H1 (cell line): ENCODE data around the gene WDR35.

Source experiments
- BACH1 ChIP-seq: IDR thresholded peaks from 2 replicates; pipeline ENCODE4 v1.6.1; 2012; ENCODE audit warnings: low read length, improper control_type of control experiment
- EP300 ChIP-seq, 2 experiments: IDR thresholded peaks; 1 replicate in 1 of 2; 2 replicates in 1 of 2; pipeline ENCODE4 v1.6.1; 2011 to 2012; ENCODE audit warnings: low read depth in 2 of 2, low read length in 2 of 2, mild to moderate bottlenecking in 2 of 2, borderline replicate concordance in 1 of 2, inconsistent platforms in 1 of 2, moderate library complexity in 1 of 2
- EZH2 ChIP-seq: fragments of 200-600 bp; sonication (generic); IDR thresholded peaks from 2 replicates; pipeline ENCODE4 v1.7.1; 2012; ENCODE audit warnings: low read depth, mild to moderate bottlenecking, moderate library complexity, low read length, inconsistent platforms; ENCODE audit not compliant: severe bottlenecking
- KDM1A ChIP-seq: fragments of 200-600, 300-600 bp; sonication (generic); IDR thresholded peaks from 2 replicates; pipeline ENCODE4 v1.7.1; 2016; ENCODE audit warnings: mild to moderate bottlenecking, low read length, borderline replicate concordance
- MAFK ChIP-seq: IDR thresholded peaks from 2 replicates; pipeline ENCODE4 v1.6.1; 2012; ENCODE audit warnings: low read depth, mild to moderate bottlenecking, improper control_type of control experiment, low read length
- POLR2AphosphoS5 ChIP-seq: IDR thresholded peaks from 2 replicates; pipeline ENCODE4 v1.6.1; 2011; ENCODE audit warnings: low read depth, low read length
- RFX5 ChIP-seq: IDR thresholded peaks from 2 replicates; pipeline ENCODE4 v1.6.1; 2011; ENCODE audit warnings: low read depth, low read length, improper control_type of control experiment, borderline replicate concordance
- SAP30 ChIP-seq: fragments of 300-600 bp; sonication (generic); IDR thresholded peaks from 2 replicates; pipeline ENCODE4 v1.7.1; 2012; ENCODE audit warnings: low read length, moderate library complexity, mild to moderate bottlenecking, inconsistent platforms; ENCODE audit not compliant: insufficient read depth, insufficient replicate concordance
- SIN3A ChIP-seq, 2 experiments: IDR thresholded peaks in 1 of 2; conservative IDR thresholded peaks in 1 of 2; 2 replicates each; pipeline ENCODE4 v1.6.1; 2011 to 2012; ENCODE audit warnings: low read length in 2 of 2, improper control_type of control experiment in 1 of 2, low read depth in 1 of 2, mild to moderate bottlenecking in 1 of 2
- TAF1 ChIP-seq: IDR thresholded peaks from 2 replicates; pipeline ENCODE4 v1.6.1; 2011; ENCODE audit warnings: mild to moderate bottlenecking, low read depth, low read length
- TBP ChIP-seq: IDR thresholded peaks from 2 replicates; pipeline ENCODE4 v1.6.1; 2011; ENCODE audit warnings: low read depth, low read length, improper control_type of control experiment
- YY1 ChIP-seq: IDR thresholded peaks from 2 replicates; pipeline ENCODE4 v1.6.1; 2011; ENCODE audit warnings: low read depth, mild to moderate bottlenecking, low read length
- TF ChIP-seq, protein P1 (sequence below), 3 experiments: IDR thresholded peaks; 1 replicate in 2 of 3; 2 replicates in 1 of 3; pipeline versions ENCODE4 v1.5.1 to v1.6.1; 2011; ENCODE audit warnings: low read length in 3 of 3, mild to moderate bottlenecking in 3 of 3, inconsistent platforms in 2 of 3, low read depth in 1 of 3, moderate library complexity in 1 of 3; ENCODE audit not compliant: insufficient read depth in 1 of 3; ENCODE audit errors: control extremely low read depth in 1 of 3
- TF ChIP-seq, protein P2 (sequence below): IDR thresholded peaks from 2 replicates; pipeline ENCODE4 v1.6.1; 2012; ENCODE audit warnings: inconsistent platforms

DNA sequence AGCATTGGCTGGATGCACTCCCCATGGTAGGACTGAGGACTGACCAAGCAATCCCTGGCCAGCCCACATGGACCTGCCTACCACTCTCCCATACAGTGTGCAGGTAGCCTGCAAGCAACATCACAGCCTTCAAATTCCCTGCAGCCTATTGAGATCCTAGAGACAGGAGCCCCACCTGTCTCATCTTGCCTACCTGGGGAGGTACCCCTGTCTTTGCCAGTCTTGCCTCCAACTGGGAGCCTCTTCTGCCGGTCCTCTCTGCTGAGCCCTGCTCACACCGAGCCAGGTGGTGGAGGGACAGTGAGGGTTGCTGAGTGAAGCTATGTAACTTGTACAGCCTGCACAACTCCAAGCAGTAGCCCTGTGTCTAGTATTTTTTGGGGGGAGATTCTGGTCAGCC is 118.1 kb downstream of the WDR35 start:
- TF ChIP-seq MAFK (no peak), EZH2 (no peak), POLR2AphosphoS5 (no peak), EP300 (IDR thresholded peaks at IDR 0.05; ENCODE audit: borderline replicate concordance in 1 of 2, low read depth in 2 of 2, low read length in 2 of 2) (no peak), KDM1A (no peak), SIN3A (conservative IDR thresholded peaks at IDR 0.05 in 1 of 2, IDR thresholded peaks at IDR 0.05 in 1 of 2; ENCODE audit: low read depth in 1 of 2, low read length in 2 of 2) (no peak), BACH1 (no peak), TAF1 (no peak), YY1 (no peak), SAP30 (no peak), RFX5 (no peak), TBP (no peak)
- TF ChIP-seq, protein P1, sequence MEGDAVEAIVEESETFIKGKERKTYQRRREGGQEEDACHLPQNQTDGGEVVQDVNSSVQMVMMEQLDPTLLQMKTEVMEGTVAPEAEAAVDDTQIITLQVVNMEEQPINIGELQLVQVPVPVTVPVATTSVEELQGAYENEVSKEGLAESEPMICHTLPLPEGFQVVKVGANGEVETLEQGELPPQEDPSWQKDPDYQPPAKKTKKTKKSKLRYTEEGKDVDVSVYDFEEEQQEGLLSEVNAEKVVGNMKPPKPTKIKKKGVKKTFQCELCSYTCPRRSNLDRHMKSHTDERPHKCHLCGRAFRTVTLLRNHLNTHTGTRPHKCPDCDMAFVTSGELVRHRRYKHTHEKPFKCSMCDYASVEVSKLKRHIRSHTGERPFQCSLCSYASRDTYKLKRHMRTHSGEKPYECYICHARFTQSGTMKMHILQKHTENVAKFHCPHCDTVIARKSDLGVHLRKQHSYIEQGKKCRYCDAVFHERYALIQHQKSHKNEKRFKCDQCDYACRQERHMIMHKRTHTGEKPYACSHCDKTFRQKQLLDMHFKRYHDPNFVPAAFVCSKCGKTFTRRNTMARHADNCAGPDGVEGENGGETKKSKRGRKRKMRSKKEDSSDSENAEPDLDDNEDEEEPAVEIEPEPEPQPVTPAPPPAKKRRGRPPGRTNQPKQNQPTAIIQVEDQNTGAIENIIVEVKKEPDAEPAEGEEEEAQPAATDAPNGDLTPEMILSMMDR (IDR thresholded peaks at IDR 0.05; ENCODE audit: control extremely low read depth in 1 of 3, insufficient read depth in 1 of 3, low read depth in 1 of 3, low read length in 3 of 3) = no peak
- TF ChIP-seq, protein P2, sequence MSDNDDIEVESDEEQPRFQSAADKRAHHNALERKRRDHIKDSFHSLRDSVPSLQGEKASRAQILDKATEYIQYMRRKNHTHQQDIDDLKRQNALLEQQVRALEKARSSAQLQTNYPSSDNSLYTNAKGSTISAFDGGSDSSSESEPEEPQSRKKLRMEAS = no peak
